ENCODE results near the gene GALT. TPM values are rescaled to one million over a fixed set of nuclear protein-coding genes. Genes with fewer than 3 reads are reported as not detected.
"Not testable (repeated sequence)": the region's sequence is repeated elsewhere in the genome, so short reads cannot be mapped to it uniquely, and the experiment has no call there.

The GALT gene
- total RNA-seq, 1 donor from 2014 or later, result 52.5 TPM

GRCh38 chr9:34636791-34637355 is 9.6 kb upstream of the GALT start:
- H3K36me3 ChIP-seq, result no peaks in the 10 kb centered on the region
- no peak for DNase-seq (ENCODE audit: extremely low spot score in 2 of 2)
- H3K4me1 ChIP-seq, result peaks cover 35% of the 10 kb centered on the region
- H3K27me3 ChIP-seq, result no peaks in the 10 kb centered on the region
- intact Hi-C loops (cut with DNase I), result no loop called here
- H3K9me3 ChIP-seq, result no peaks in the 10 kb centered on the region
- peak overlapping the region; percentile 76 for H3K27ac ChIP-seq
- H3K4me3 ChIP-seq, result peak overlapping the region; percentile 73 to 89
- TF ChIP-seq POLR2AphosphoS5 (IDR thresholded peaks at IDR 0.05; ENCODE audit: insufficient read depth in 1 of 2, low read depth in 1 of 2) (no peak), CTCF (IDR thresholded peaks at IDR 0.05) (no peak), POLR2A (IDR thresholded peaks at IDR 0.05) (no peak)

- no peak for DNase-seq (ENCODE audit: extremely low spot score in 2 of 2)
- TF ChIP-seq CTCF (IDR thresholded peaks at IDR 0.05) (peak in 1 of 3 experiments; percentile 5), POLR2A (IDR thresholded peaks at IDR 0.05) (peak in 1 of 2 donors; percentile 68), POLR2AphosphoS5 (IDR thresholded peaks at IDR 0.05; ENCODE audit: insufficient read depth in 1 of 2, low read depth in 1 of 2) (peak; percentile 85 to 92)
- Histone ChIP-seq H3K4me1 (peaks cover 35% of the 10 kb centered on the region), H3K27me3 (no peaks in the 10 kb centered on the region), H3K9me3 (no peaks in the 10 kb centered on the region), H3K4me3 (peak within 1 kb of the TSS; percentile 73 to 89), H3K36me3 (no peaks in the 10 kb centered on the region), H3K27ac (peak within 1 kb of the TSS; percentile 76)
- intact Hi-C loops (cut with DNase I), result no loop called here
These were observed 8.9 kb upstream of the GALT start, which contains the start of gene SIGMAR1 for GRCh38 chr9:34637356-34638137. TSS of gene SIGMAR1 (minus strand) at chr9:34637787. CDS start at chr9:34637697, 90 bp downstream.

- Histone ChIP-seq H3K36me3 (no peaks in the 10 kb centered on the region), H3K4me3 (peak overlapping the region; percentile 73 to 89), H3K27ac (peak overlapping the region; percentile 76), H3K27me3 (no peaks in the 10 kb centered on the region), H3K9me3 (no peaks in the 10 kb centered on the region), H3K4me1 (peaks cover 35% of the 10 kb centered on the region)
- intact Hi-C loops (cut with DNase I), result no loop called here
- no peak for DNase-seq (ENCODE audit: extremely low spot score in 2 of 2)
- TF ChIP-seq CTCF (IDR thresholded peaks at IDR 0.05) (no peak), POLR2AphosphoS5 (IDR thresholded peaks at IDR 0.05; ENCODE audit: insufficient read depth in 1 of 2, low read depth in 1 of 2) (peak in 1 of 2 donors; percentile 64), POLR2A (IDR thresholded peaks at IDR 0.05) (no peak)
These were observed 8.4 kb upstream of the GALT start for GRCh38 chr9:34638138-34638445.

GRCh38 chr9:34639322-34639721 is 7.2 kb upstream of the GALT start:
- intact Hi-C loops (cut with DNase I); H3K4me3 ChIP-seq; H3K9me3 ChIP-seq; DNase-seq (ENCODE audit: extremely low spot score in 2 of 2); H3K27ac ChIP-seq; H3K27me3 ChIP-seq; H3K36me3 ChIP-seq: not testable (repeated sequence)
- H3K4me1 ChIP-seq, result peaks cover 27% of the 10 kb centered on the region

- no peak for DNase-seq (ENCODE audit: extremely low spot score in 2 of 2)
- intact Hi-C loops (cut with DNase I), result no loop called here
These were observed 3.8 kb upstream of the GALT start for GRCh38 chr9:34642679-34643078.

More at GRCh38 chr9:34642679-34643078, 3.8 kb upstream of the GALT start:
- H3K27ac ChIP-seq, result no peak overlapping the region
- H3K36me3 ChIP-seq, result no peaks in the 10 kb centered on the region
- TF ChIP-seq POLR2A (IDR thresholded peaks at IDR 0.05) (no peak), POLR2AphosphoS5 (IDR thresholded peaks at IDR 0.05; ENCODE audit: insufficient read depth in 1 of 2, low read depth in 1 of 2) (no peak), CTCF (IDR thresholded peaks at IDR 0.05) (no peak)
- H3K27me3 ChIP-seq, result no peaks in the 10 kb centered on the region
- no peaks in the 10 kb centered on the region for H3K9me3 ChIP-seq
- H3K4me1 ChIP-seq, result peaks cover 21% of the 10 kb centered on the region
- no peak overlapping the region for H3K4me3 ChIP-seq

All from vagina (tissue), 2 donors.